Fibroblast of skin of right quadriceps (primary cell): ENCODE measurements around the gene LGALS1.

Experiments
- DNase-seq: peaks from one replicate; pipeline ENCODE4 v3.0.0-alpha.2; 2013

The LGALS1 gene

GRCh38 chr22:37674951-37675929, at the start of gene LGALS1:
Gene LGALS1 (plus strand): TSS chr22:37675636. CDS start chr22:37675703, 67 bp downstream.
- DNase-seq, result peak; percentile 99

- no peak for DNase-seq
Measured at GRCh38 chr22:37625737-37626136, 49.7 kb upstream of the LGALS1 start.

GRCh38 chr22:37626144-37626543, 49.3 kb upstream of the LGALS1 start:
- DNase-seq, result no peak

DNA sequence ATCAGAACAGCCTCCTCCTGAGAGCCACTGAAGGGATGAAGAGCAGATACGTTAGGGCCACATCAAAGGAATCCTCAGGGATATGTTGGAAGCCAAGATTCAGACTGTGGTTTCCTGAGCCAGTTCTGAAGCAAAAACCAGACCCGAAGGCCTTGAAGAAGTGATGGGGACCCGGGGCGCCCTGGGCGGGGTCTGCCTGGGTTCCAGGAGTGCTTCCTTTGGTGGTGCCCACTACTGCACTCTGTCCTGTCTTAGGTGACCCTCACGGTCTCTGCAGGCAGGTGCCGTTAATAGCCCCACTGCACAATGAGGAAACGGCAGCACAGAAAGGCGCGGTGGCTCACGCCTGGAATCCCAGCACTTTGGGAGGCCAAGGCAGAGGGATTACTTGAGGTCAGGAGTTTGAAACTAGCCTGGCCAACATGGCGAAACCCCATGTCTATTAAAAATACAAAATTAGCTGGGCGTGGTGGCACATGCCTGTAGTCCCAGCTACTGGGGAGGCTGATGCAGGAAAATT, 48.8 kb upstream of the LGALS1 start:
- DNase-seq, result no peak

GRCh38 chr22:37627121-37627520, 48.3 kb upstream of the LGALS1 start:
- no peak for DNase-seq

DNA sequence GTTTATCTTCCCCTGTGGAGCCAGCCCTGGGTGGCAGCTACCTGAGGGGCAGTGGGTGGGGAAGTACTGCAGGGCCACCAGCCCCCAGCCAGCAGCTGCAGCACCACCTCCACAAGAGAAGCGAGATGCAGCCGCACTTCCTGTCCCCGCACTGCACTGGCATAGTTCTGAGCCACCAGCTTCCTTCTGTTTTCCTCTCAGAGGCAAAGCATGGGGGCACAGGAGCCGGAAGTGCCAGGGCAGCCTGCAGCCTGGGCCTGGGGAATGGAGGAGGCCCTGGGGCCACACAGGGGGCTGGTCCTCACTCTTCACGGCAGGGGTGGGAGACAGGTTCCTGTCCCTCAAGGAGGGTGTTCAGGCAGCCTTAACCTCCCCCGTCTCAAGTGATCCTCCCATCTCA, 47.9 kb upstream of the LGALS1 start:
- no peak for DNase-seq

GRCh38 chr22:37628830-37629229, 46.6 kb upstream of the LGALS1 start:
- no peak for DNase-seq

GRCh38 chr22:37629928-37630327, 45.5 kb upstream of the LGALS1 start:
- DNase-seq, result no peak

GRCh38 chr22:37630839-37631435, 44.5 kb upstream of the LGALS1 start:
- no peak for DNase-seq

GRCh38 chr22:37631448-37632173, 43.8 kb upstream of the LGALS1 start:
- DNase-seq, result no peak

GRCh38 chr22:37632174-37633088, 43.0 kb upstream of the LGALS1 start:
- no peak for DNase-seq

- DNase-seq, result no peak
Measured at GRCh38 chr22:37633089-37633624, 42.3 kb upstream of the LGALS1 start.

DNA sequence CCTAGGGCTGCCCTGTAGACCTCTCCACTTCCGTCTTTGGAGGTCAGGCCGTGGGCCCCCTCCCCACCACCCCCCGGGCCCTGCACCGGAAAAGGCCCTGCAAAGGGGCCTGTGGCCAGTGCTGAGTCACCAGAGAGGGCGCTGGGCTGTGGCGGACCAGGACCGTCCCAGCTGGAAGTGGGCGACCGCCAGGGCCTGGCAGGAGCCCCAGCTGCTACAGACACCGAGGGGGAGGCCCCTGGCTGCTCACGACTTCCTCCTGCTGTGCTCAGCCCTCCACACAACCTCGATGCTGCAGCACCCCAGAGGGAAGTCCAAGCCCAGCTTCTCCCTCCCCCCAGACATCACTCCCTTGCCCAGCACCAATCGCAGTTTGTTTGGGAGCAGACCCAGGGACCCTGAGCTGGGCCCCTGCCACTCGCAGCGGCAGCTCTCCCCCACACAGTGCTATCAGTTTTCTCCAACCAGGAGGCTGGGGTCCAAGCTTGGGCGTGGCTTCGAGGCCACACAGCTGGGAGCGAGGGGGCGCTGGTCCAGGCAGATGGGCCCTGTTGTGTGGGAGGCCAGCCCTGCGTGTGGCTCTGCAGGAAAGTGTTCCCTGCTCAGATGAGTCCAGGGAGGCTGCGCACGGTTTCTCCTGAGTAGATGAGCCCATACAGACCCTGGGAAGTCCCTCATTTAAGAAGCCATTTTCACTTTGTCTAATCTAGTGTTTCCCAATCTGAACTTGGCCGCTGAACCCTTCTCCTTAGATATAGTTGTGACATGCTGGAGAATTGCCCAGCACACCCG, 41.6 kb upstream of the LGALS1 start:
- peak; percentile 88 for DNase-seq

DNA sequence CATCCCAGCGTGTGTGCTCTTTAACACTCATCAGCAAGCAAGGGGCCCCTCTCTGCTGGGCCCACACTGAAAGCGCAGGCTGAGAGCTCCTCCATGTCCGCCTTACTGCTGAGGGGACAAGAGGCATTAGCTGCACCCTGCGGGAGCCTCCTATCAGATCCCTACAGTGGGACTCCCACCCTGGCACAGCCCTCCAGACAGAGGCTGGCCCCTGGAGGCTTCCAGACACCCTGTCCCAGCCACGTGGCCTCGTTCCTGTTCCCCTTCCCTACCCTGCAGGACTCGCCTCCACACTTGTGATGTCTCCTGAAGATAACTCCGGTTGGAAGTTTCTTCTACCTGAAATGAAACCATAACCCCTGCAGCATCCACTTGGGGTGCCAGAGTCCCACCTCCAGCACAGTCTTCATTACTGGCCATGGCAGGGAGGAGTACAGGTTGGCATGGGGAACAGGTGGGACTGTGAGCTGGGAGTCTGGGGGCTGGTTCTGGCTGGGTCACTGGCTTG, 41.0 kb upstream of the LGALS1 start:
- DNase-seq, result no peak

GRCh38 chr22:37635157-37635556, 40.3 kb upstream of the LGALS1 start:
- no peak for DNase-seq

DNA sequence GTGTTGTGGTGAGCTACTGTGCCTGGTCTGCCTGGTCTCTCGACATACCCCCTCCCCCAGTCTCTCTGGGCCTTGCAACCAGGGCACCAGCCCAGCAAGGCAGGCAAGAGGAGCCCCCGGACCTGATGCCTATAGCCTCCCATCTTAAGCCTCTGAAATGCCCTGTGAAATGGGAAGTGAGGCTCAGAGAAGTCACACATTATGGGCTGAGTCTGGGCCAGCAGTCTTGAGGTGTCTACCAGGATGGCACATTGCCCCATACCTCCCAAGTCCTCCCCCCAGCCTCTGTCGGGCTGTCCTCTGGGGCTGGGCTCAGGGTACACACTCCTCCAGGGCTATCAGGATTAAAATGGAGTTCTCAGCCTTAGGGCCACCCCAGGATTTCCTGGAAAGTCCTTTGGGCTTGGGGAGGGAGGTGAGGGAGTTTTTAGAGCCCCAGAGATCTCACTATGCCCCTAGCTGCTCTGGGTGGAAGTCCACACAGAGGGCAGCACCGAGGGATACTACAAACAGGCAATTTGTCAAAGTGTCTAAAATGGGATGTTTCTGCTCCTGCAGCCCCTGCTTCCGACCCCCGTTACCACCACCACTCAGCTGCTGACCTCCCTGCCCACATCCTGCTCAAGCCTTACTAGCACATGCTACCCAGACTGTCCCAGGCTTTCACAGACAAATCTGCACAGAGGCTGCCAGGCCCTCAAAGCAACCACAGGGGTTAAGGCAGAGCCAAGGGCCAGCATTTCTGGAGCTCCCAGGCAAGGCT, 39.1 kb upstream of the LGALS1 start:
- no peak for DNase-seq

DNA sequence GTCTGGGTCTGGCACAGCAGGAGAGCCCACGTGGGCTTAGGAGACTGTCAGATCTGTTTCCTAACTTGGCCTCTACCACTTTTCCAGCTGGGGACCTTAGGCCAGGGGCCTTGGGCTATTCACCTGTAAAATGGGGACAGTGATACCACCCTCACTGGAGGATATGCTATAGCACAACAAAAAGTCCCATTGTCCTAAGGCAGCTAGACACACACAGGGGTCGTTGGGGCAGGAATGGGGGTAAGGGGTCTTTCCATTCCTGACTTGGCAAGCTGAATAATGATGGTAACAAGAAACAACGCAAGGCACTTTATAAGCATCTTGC, 38.5 kb upstream of the LGALS1 start:
- DNase-seq, result no peak

- DNase-seq, result no peak
Measured at GRCh38 chr22:37638391-37639069, 36.9 kb upstream of the LGALS1 start.

DNA sequence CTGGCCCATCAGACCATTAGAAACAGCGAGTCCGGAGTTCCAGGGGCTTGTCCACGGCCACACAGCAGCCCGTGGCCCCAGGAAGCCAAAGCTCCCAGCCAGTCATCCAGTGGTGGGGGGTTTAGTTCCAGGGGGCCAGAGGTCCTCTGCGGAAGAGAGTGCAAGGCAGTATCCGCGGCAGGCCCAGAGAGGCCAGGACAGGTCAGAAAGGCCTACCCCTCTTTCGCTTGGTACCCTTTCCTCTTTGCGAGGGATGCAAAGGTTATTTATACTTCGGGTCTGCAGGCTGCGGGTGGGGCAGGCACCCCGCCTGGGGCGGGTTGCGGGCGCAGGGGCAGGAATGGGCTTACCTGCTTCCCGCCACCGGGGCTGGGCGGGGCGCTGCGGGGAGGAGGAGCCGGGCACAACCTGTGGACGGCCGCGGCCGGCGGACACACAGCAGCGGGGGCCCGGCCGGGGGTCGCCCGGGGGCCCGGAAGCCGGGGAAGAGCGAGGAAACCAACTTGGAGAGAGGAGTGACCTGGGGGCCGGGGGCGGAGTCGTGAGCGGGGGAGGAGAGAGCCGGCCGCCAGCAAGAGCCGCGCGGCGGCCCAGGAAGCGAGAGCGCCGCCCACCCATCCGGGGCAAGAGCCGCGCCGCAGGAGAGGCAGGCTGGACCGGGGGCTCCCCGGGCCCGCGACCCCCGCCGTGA, 36.2 kb upstream of the LGALS1 start, which contains the start of gene SH3BP1:
SH3BP1 (plus strand) TSS at position 600 of the 691 bp plus-strand sequence. CDS start 119 bp downstream, outside the sequence.
- peak; percentile 32 for DNase-seq
